MM.1S (cell line): ENCODE data around the gene RTF1.
A peak's percentile ranks its signal among the peaks of the same experiment; 100 is the strongest.
"Not testable (repeated sequence)": the region's sequence is repeated elsewhere in the genome, so short reads cannot be mapped to it uniquely, and the experiment has no call there.

Experiments used
- DNase-seq: peaks from one replicate; pipeline ENCODE4 v3.0.0-alpha.2; 2015
- H2AFZ ChIP-seq: fragments of 300-600 bp; sonication (generic); 2 replicates; pipeline ENCODE4 v1.6.0; 2016; ENCODE audit warnings: antibody characterized with exemption, low read length
- H3F3A ChIP-seq: fragments of 300-600 bp; sonication (generic); 2 replicates; pipeline ENCODE4 v1.6.1; 2016; ENCODE audit warnings: mild to moderate bottlenecking, antibody characterized with exemption, low read length, moderate library complexity, mixed read lengths; ENCODE audit not compliant: insufficient read depth
- H3K27ac ChIP-seq: fragments of 300-600 bp; sonication (generic); 2 replicates; pipeline ENCODE4 v1.5.1; 2016; ENCODE audit warnings: mild to moderate bottlenecking, low read length
- H3K27me3 ChIP-seq: fragments of 300-600 bp; sonication (generic); replicated peaks from 2 replicates; pipeline ENCODE4 v1.6.0; 2016; ENCODE audit warnings: low read length; ENCODE audit not compliant: insufficient read depth
- H3K36me3 ChIP-seq: fragments of 300-600 bp; sonication (generic); replicated peaks from 2 replicates; pipeline ENCODE4 v1.6.1; 2016; ENCODE audit warnings: mild to moderate bottlenecking, low read length, mixed read lengths; ENCODE audit not compliant: insufficient read depth
- H3K4me1 ChIP-seq: fragments of 300-600 bp; sonication (generic); 2 replicates; pipeline ENCODE4 v1.6.1; 2016; ENCODE audit warnings: low read length, mixed read lengths
- H3K4me2 ChIP-seq: fragments of 300-600 bp; sonication (generic); 2 replicates; pipeline ENCODE4 v1.6.0; 2016; ENCODE audit warnings: low read depth, low read length
- H3K4me3 ChIP-seq: fragments of 300-600 bp; sonication (generic); 2 replicates; pipeline ENCODE4 v1.5.1; 2016; ENCODE audit warnings: low read length, mixed read lengths
- H3K79me2 ChIP-seq: fragments of 300-600 bp; sonication (generic); 2 replicates; pipeline ENCODE4 v1.6.1; 2016; ENCODE audit warnings: mixed run types, low read length, mixed read lengths
- H3K9ac ChIP-seq: fragments of 300-600 bp; sonication (generic); 2 replicates; pipeline ENCODE4 v1.6.1; 2016; ENCODE audit warnings: low read length, mixed read lengths
- H3K9me2 ChIP-seq: fragments of 300-600 bp; sonication (generic); replicated peaks from 2 replicates; pipeline ENCODE4 v1.6.1; 2016; ENCODE audit warnings: mild to moderate bottlenecking, low read length, mixed read lengths; ENCODE audit not compliant: insufficient read depth
- H3K9me3 ChIP-seq: fragments of 300-600 bp; sonication (generic); replicated peaks from 2 replicates; pipeline ENCODE4 v1.6.1; 2016; ENCODE audit warnings: mild to moderate bottlenecking, low read length, mixed read lengths; ENCODE audit not compliant: insufficient read depth
- H4K20me1 ChIP-seq: fragments of 300-600 bp; sonication (generic); 2 replicates; pipeline ENCODE4 v1.6.1; 2016; ENCODE audit warnings: mild to moderate bottlenecking, low read length, moderate library complexity, mixed read lengths; ENCODE audit not compliant: insufficient read depth
- EZH2 ChIP-seq: fragments of 300-600 bp; sonication (generic); optimal IDR thresholded peaks from 2 replicates; pipeline ENCODE3; 2017; ENCODE audit warnings: low read depth, mild to moderate bottlenecking, antibody characterized with exemption, low read length, mixed read lengths
- EZH2phosphoT487 ChIP-seq: fragments of 300-600 bp; sonication (generic); IDR thresholded peaks from 2 replicates; pipeline ENCODE4 v1.6.1; 2018; ENCODE audit warnings: antibody characterized with exemption, low read length
- TF ChIP-seq, protein P1 (sequence below): fragments of 300-600 bp; sonication (generic); IDR thresholded peaks from 2 replicates; pipeline ENCODE4 v1.5.1; 2016; ENCODE audit warnings: antibody characterized with exemption, low read length, mixed read lengths

The RTF1 gene

GRCh38 chr15:41424809-41425208, 7.9 kb downstream of the RTF1 start:
- no peaks in the 10 kb centered on the region for H3K9me2 ChIP-seq
- DNase-seq: no peak

GRCh38 chr15:41425907-41426306, 9.0 kb downstream of the RTF1 start:
- H3K4me2 ChIP-seq, H3K27me3 ChIP-seq, DNase-seq, H3K36me3 ChIP-seq, H3K9me2 ChIP-seq, H3K9me3 ChIP-seq, H2AFZ ChIP-seq, H3K9ac ChIP-seq, H4K20me1 ChIP-seq, H3K27ac ChIP-seq, H3K4me3 ChIP-seq: not testable (repeated sequence)
- H3F3A ChIP-seq: peaks cover 32% of the 10 kb centered on the region
- H3K4me1 ChIP-seq: peaks cover 18% of the 10 kb centered on the region; the same call in 1 of the 2 replicates
- H3K79me2 ChIP-seq: peaks cover 85% of the 10 kb centered on the region

More at GRCh38 chr15:41424809-41425208, 7.9 kb downstream of the RTF1 start:
- no peaks in the 10 kb centered on the region for H3K27me3 ChIP-seq
- peak overlapping the region; percentile 75; the same call in 1 of the 2 replicates for H3K27ac ChIP-seq
- peaks cover 18% of the 10 kb centered on the region; the same call in 1 of the 2 replicates for H3K4me1 ChIP-seq
- H3K9ac ChIP-seq: peak overlapping the region; percentile 2; the same call in 1 of the 2 replicates
- H3K9me3 ChIP-seq: no peaks in the 10 kb centered on the region
- peaks cover 29% of the 10 kb centered on the region for H3F3A ChIP-seq
- peaks cover 4% of the 10 kb centered on the region; the same call in 1 of the 2 replicates for H4K20me1 ChIP-seq
- peaks cover 87% of the 10 kb centered on the region for H3K79me2 ChIP-seq
- H3K36me3 ChIP-seq: no peaks in the 10 kb centered on the region
- H2AFZ ChIP-seq: no peak overlapping the region
- TF ChIP-seq, protein P1, sequence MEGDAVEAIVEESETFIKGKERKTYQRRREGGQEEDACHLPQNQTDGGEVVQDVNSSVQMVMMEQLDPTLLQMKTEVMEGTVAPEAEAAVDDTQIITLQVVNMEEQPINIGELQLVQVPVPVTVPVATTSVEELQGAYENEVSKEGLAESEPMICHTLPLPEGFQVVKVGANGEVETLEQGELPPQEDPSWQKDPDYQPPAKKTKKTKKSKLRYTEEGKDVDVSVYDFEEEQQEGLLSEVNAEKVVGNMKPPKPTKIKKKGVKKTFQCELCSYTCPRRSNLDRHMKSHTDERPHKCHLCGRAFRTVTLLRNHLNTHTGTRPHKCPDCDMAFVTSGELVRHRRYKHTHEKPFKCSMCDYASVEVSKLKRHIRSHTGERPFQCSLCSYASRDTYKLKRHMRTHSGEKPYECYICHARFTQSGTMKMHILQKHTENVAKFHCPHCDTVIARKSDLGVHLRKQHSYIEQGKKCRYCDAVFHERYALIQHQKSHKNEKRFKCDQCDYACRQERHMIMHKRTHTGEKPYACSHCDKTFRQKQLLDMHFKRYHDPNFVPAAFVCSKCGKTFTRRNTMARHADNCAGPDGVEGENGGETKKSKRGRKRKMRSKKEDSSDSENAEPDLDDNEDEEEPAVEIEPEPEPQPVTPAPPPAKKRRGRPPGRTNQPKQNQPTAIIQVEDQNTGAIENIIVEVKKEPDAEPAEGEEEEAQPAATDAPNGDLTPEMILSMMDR: 0 out of 2 replicates have a peak, but pooled peaks have one; percentile 7
- TF ChIP-seq EZH2: no peak
- peak overlapping the region; percentile 83 for H3K4me2 ChIP-seq
- H3K4me3 ChIP-seq: peak overlapping the region; percentile 40; the same call in 1 of the 2 replicates

GRCh38 chr15:41429003-41429890, 12.4 kb downstream of the RTF1 start:
- Histone ChIP-seq H3F3A (peaks cover 22% of the 10 kb centered on the region), H3K9me3 (no peaks in the 10 kb centered on the region), H3K27me3 (no peaks in the 10 kb centered on the region), H2AFZ (peak overlapping the region; percentile 33), H3K9ac (peak overlapping the region; percentile 11; the same call in 1 of the 2 replicates), H3K4me3 (peak overlapping the region; percentile 40), H3K27ac (peak overlapping the region; percentile 72), H3K4me2 (peak overlapping the region; percentile 79), H3K4me1 (peaks cover 14% of the 10 kb centered on the region; the same call in 1 of the 2 replicates), H3K36me3 (no peaks in the 10 kb centered on the region), H4K20me1 (no peaks in the 10 kb centered on the region), H3K79me2 (peaks cover 86% of the 10 kb centered on the region), H3K9me2 (no peaks in the 10 kb centered on the region)
- TF ChIP-seq, protein P1: no peak
- TF ChIP-seq EZH2 (no peak), EZH2phosphoT487 (no peak)
- peak; percentile 86 for DNase-seq
